ENCODE measurements around the gene SLC7A14.

DNA sequence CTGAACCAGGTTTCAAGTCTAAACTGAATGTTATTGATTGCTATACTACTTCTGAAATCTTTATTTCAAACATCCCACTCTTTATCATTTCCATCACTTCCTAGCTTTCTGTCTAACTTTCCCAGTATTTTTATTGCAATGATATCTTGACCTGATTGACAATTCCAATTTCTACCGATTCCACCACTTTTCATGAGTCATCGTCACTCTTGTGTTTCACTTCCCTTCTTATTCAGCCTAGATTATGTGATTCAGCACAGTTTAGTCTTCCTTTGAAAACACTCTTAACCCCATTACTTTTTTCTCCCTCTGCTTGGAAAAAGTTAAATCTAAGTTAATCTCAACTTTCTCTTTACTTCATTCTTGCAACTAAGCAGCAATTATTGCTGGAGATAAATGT, 62.6 kb downstream of the SLC7A14 start:
- TF ChIP-seq, protein P1, sequence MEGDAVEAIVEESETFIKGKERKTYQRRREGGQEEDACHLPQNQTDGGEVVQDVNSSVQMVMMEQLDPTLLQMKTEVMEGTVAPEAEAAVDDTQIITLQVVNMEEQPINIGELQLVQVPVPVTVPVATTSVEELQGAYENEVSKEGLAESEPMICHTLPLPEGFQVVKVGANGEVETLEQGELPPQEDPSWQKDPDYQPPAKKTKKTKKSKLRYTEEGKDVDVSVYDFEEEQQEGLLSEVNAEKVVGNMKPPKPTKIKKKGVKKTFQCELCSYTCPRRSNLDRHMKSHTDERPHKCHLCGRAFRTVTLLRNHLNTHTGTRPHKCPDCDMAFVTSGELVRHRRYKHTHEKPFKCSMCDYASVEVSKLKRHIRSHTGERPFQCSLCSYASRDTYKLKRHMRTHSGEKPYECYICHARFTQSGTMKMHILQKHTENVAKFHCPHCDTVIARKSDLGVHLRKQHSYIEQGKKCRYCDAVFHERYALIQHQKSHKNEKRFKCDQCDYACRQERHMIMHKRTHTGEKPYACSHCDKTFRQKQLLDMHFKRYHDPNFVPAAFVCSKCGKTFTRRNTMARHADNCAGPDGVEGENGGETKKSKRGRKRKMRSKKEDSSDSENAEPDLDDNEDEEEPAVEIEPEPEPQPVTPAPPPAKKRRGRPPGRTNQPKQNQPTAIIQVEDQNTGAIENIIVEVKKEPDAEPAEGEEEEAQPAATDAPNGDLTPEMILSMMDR (IDR thresholded peaks at IDR 0.05): no peak
- no peak for TF ChIP-seq EZH2 (IDR thresholded peaks at IDR 0.05; ENCODE audit: borderline replicate concordance, insufficient read depth, low read depth, low read length, poor library complexity, severe bottlenecking)
